ENCODE data around the gene HECTD4.

Gene HECTD4

DNA sequence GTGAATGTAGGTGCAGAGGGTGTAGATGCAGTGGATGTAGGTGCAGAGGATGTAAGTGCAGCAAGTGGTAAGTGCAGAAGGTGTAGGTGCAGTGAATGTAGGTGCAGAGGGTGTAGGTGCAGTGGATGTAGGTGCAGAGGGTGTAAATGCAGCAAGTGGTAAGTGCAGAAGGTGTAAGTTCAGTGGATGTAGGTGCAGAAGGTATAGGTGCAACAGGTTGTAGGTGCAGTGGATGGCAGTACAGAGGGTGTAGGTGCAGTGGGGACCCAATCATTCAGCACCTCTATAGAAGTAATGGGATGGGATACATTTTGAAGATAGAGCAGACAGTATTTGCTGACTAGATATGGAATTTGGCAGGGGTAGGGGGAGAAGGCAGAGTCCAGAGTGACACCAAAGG lies 85.0 kb downstream of the HECTD4 start:
- Histone ChIP-seq H3K36me3 (ENCODE audit: control insufficient read depth, insufficient read depth, low read length) (peaks cover 19% of the 10 kb centered on the region), H3K27me3 (replicated peaks; ENCODE audit: control insufficient read depth, insufficient read depth, low read length) (no peaks in the 10 kb centered on the region), H3K4me3 (replicated peaks; ENCODE audit: low read depth, low read length) (no peak overlapping the region)
- DNase-seq (ENCODE audit: extremely low read depth, insufficient read length), result no peak
- TF ChIP-seq, protein P1, sequence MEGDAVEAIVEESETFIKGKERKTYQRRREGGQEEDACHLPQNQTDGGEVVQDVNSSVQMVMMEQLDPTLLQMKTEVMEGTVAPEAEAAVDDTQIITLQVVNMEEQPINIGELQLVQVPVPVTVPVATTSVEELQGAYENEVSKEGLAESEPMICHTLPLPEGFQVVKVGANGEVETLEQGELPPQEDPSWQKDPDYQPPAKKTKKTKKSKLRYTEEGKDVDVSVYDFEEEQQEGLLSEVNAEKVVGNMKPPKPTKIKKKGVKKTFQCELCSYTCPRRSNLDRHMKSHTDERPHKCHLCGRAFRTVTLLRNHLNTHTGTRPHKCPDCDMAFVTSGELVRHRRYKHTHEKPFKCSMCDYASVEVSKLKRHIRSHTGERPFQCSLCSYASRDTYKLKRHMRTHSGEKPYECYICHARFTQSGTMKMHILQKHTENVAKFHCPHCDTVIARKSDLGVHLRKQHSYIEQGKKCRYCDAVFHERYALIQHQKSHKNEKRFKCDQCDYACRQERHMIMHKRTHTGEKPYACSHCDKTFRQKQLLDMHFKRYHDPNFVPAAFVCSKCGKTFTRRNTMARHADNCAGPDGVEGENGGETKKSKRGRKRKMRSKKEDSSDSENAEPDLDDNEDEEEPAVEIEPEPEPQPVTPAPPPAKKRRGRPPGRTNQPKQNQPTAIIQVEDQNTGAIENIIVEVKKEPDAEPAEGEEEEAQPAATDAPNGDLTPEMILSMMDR (IDR thresholded peaks at IDR 0.05; ENCODE audit: insufficient read depth, low read length, poor library complexity, severe bottlenecking), result no peak

DNA sequence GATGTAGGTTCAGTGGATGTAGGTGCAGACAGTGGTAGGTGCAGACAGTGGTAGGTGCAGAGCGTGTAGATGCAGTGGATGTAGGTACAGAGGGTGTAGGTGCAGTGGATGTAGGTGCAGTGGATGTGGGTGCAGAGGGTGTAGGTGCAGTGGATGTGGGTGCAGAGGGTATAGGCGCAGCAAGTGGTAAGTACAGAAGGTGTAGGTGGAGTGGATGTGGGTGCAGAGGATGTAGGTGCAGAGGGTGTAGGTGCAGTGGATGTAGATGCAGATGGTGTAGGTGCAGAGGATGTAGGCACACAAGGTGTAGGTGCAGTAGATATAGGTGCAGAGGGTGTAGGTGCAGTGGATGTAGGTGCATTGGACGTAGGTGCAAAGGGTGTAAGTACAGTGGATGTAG lies 86.0 kb downstream of the HECTD4 start:
- peaks cover 14% of the 10 kb centered on the region for H3K36me3 ChIP-seq (ENCODE audit: control insufficient read depth, insufficient read depth, low read length)
- no peak for DNase-seq (ENCODE audit: extremely low read depth, insufficient read length)
- no peaks in the 10 kb centered on the region for H3K27me3 ChIP-seq (replicated peaks; ENCODE audit: control insufficient read depth, insufficient read depth, low read length)
- H3K4me3 ChIP-seq (replicated peaks; ENCODE audit: low read depth, low read length), result no peak overlapping the region
- TF ChIP-seq, protein P1 (IDR thresholded peaks at IDR 0.05; ENCODE audit: insufficient read depth, low read length, poor library complexity, severe bottlenecking), result no peak

DNA sequence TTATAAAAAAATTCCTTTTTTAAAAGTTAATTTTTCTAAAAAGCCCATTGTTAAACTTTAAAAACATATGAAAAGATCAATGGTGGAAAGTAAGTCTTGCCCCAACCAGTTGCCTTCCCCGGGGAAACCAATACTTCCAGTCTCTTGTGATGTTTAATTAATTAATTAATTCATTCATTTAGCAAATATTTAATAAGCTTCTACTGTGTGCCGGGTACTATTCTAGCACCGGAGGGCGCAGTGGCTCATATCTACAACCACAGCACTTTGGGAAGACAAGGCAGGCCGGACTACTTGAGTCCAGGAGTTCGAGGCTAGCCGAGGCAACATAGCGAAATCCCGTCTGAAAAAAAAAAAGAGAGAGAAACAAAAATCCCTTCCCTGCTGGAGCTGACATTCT lies 87.4 kb downstream of the HECTD4 start:
- H3K36me3 ChIP-seq (ENCODE audit: control insufficient read depth, insufficient read depth, low read length), result peaks cover 14% of the 10 kb centered on the region
- DNase-seq (ENCODE audit: extremely low read depth, insufficient read length), result no peak
- H3K27me3 ChIP-seq (replicated peaks; ENCODE audit: control insufficient read depth, insufficient read depth, low read length), result no peaks in the 10 kb centered on the region
- TF ChIP-seq, protein P1 (IDR thresholded peaks at IDR 0.05; ENCODE audit: insufficient read depth, low read length, poor library complexity, severe bottlenecking), result peak; percentile 8
- no peak overlapping the region for H3K4me3 ChIP-seq (replicated peaks; ENCODE audit: low read depth, low read length)

DNA sequence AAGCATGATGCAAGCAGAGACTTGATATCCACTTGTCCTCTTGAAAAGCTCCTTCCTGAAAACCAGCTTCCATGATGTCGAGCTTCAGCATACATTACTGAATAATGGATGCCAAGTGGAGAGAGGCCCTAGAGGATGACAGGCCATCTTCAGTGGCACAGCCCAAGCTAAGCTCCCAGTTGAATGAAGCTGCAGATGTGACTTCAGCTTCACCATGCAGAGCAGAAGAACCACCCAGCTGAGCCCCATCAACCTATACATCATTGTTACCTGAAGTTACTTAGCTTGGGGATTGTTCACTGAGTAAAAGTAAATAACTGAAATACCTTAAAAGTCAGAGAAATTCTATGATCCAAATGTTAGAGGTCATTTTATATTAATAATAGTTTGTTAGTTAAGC lies 93.6 kb downstream of the HECTD4 start:
- Histone ChIP-seq H3K27me3 (replicated peaks; ENCODE audit: control insufficient read depth, insufficient read depth, low read length) (no peaks in the 10 kb centered on the region), H3K4me3 (replicated peaks; ENCODE audit: low read depth, low read length) (no peak overlapping the region), H3K36me3 (ENCODE audit: control insufficient read depth, insufficient read depth, low read length) (no peaks in the 10 kb centered on the region)
- DNase-seq (ENCODE audit: extremely low read depth, insufficient read length), result no peak
- TF ChIP-seq, protein P1 (IDR thresholded peaks at IDR 0.05; ENCODE audit: insufficient read depth, low read length, poor library complexity, severe bottlenecking), result no peak

DNA sequence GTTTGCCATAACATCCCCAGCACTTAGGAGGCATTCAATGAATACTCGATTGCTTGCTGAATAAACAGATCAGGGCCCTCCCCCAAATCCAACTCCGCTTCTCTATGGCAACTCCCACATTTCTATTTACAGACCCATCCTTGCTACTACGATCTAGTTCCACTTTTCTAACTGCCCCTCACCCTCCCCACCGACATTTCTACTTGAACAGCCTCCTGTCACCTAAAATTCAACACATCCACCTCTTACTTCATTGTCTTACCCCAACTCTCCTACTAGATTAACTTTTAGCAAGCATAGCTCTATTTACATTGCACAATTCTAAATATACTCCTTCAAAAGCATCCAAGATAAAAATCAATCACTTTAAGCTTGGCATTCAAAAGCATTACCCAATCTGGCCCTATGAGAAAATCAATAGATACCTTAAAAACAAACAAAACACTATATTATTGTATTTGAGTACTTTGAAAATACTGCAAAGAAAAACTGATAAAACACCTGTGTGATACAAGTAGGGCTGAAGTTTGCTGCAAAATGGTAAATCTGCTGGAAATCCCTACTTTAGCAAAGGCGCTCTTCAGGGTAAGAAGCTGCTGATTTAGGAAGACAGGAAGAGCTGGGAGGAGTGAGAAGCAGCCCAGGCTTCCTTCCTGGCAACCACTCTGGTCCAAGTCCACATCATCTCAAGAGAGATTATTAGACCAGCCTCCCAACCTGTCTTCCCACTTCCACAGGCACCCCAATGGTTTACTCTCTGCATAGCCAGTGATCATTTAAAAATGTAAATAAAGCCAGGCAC lies 96.4 kb downstream of the HECTD4 start:
- Histone ChIP-seq H3K4me3 (replicated peaks; ENCODE audit: low read depth, low read length) (no peak overlapping the region), H3K27me3 (replicated peaks; ENCODE audit: control insufficient read depth, insufficient read depth, low read length) (no peaks in the 10 kb centered on the region), H3K36me3 (ENCODE audit: control insufficient read depth, insufficient read depth, low read length) (no peaks in the 10 kb centered on the region)
- DNase-seq (ENCODE audit: extremely low read depth, insufficient read length), result no peak
- TF ChIP-seq, protein P1 (IDR thresholded peaks at IDR 0.05; ENCODE audit: insufficient read depth, low read length, poor library complexity, severe bottlenecking), result no peak
